ENCODE results near the gene FAR1.

GRCh38 chr11:13728076-13728475 lies 59.6 kb downstream of the FAR1 start:
- TF ChIP-seq CTCF (IDR thresholded peaks at IDR 0.05) (no peak), EP300 (IDR thresholded peaks at IDR 0.05) (no peak), POLR2AphosphoS5 (IDR thresholded peaks at IDR 0.05) (no peak), POLR2A (IDR thresholded peaks at IDR 0.05) (no peak)
